Lower leg skin (tissue), 4 donors: ENCODE data around the gene HSPB3. TPM values are rescaled to one million over a fixed set of nuclear protein-coding genes. Genes with fewer than 3 reads are reported as not detected.
A peak's percentile ranks its signal among the peaks of the same experiment; 100 is the strongest.

Experiments
- DNase-seq, 2 donors: peaks; one replicate each; pipeline ENCODE4 v3.0.0-alpha.2; 2019; ENCODE audit warnings: low spot score in 2 of 2
- H3K4me3 ChIP-seq: fragments of 200-600 bp; sonication (generic); 2 replicates; pipeline ENCODE4 v1.5.1; 2017; ENCODE audit warnings: mild to moderate bottlenecking, low read depth; ENCODE audit not compliant: poor library complexity, severe bottlenecking
- POLR2A ChIP-seq, 2 donors: fragments of 450-650 bp; IDR thresholded peaks; one replicate each; pipeline ENCODE4 v1.6.1; 2016 to 2017; ENCODE audit warnings: antibody characterized with exemption in 2 of 2, mild to moderate bottlenecking in 1 of 2, moderate library complexity in 1 of 2
- WGBS, 2 donors: methylation state at CpG; one replicate each; pipeline ENCODE4 v1.1.5; 2018; 5-methylcytosine and 5-hydroxymethylcytosine counted together
- intact Hi-C: fragments of 100-400 bp; cut with DNase I; formaldehyde crosslinking; loops from one replicate; pipeline ENCODE4 v1.15.0; 2023; ENCODE audit warnings: low total_unique reads
- total RNA-seq, 4 donors: library from RNA; depleted of rRNA; stranded (reverse); fragments of >200 nt; gene quantifications; one replicate each; pipeline ENCODE4 v1.1.0, GENCODE V29; 2016
- TF ChIP-seq, protein P1 (sequence below), 3 donors: fragments of 450-650 bp; IDR thresholded peaks; one replicate each; pipeline ENCODE4 v1.5.1; 2016; ENCODE audit warnings: antibody characterized with exemption in 3 of 3, mild to moderate bottlenecking in 3 of 3, moderate library complexity in 2 of 3

The HSPB3 gene
- total RNA-seq, 4 donors from 2014 or later, result 0.49 to 1.3 (median 0.91) TPM; not detected in 1

DNA sequence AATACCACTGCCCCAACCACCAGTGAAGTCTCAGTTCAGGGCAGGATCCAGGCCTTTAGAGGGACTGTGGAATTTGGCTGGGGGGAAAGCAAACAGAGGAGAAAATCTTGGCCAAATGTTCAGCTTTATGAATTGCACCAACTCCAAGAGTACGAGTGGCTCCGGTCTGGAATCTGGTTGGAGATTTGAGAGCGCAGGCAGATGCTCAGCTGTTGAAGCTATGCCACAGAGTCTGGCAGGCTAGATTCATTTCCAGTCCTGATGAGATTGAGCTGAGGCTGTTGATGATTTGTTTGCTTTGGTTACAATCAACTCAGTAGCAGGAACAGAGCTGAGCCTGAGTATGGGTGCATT lies 9.1 kb upstream of the HSPB3 start:
- 33 to 43% methylated on average over 3 of the region's 3 CpGs for WGBS, 2 donors
- H3K4me3 ChIP-seq, result no peak overlapping the region
- TF ChIP-seq POLR2A (IDR thresholded peaks at IDR 0.05), result no peak
- TF ChIP-seq, protein P1, sequence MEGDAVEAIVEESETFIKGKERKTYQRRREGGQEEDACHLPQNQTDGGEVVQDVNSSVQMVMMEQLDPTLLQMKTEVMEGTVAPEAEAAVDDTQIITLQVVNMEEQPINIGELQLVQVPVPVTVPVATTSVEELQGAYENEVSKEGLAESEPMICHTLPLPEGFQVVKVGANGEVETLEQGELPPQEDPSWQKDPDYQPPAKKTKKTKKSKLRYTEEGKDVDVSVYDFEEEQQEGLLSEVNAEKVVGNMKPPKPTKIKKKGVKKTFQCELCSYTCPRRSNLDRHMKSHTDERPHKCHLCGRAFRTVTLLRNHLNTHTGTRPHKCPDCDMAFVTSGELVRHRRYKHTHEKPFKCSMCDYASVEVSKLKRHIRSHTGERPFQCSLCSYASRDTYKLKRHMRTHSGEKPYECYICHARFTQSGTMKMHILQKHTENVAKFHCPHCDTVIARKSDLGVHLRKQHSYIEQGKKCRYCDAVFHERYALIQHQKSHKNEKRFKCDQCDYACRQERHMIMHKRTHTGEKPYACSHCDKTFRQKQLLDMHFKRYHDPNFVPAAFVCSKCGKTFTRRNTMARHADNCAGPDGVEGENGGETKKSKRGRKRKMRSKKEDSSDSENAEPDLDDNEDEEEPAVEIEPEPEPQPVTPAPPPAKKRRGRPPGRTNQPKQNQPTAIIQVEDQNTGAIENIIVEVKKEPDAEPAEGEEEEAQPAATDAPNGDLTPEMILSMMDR (IDR thresholded peaks at IDR 0.05), result no peak
- DNase-seq, result no peak
- intact Hi-C loops, result no loop called here

DNA sequence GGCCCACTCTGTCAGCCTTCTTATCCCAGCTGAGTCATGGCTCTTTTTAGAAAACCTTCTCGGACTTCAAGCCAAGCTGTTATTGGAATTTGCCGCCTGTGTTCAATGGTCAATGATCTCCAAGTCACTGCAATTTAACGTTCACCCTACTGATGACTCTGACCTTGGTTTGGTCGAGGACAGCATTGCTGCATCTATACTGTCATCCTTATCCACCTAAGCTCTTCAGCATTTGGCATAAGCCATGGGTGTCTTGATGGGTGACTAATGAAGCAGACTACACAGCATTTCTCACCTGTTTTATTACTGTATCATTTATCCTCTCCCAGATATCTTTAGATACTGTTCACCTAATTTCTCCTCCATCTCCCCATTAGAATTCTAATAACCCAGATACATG lies 5.6 kb upstream of the HSPB3 start:
- intact Hi-C loops, result no loop called here
- no peak for DNase-seq
- WGBS, 2 donors, result 82 to 90% methylated on average over 4 of the region's 4 CpGs
- no peak for TF ChIP-seq POLR2A (IDR thresholded peaks at IDR 0.05)
- TF ChIP-seq, protein P1 (IDR thresholded peaks at IDR 0.05), result no peak
- H3K4me3 ChIP-seq, result no peak overlapping the region

DNA sequence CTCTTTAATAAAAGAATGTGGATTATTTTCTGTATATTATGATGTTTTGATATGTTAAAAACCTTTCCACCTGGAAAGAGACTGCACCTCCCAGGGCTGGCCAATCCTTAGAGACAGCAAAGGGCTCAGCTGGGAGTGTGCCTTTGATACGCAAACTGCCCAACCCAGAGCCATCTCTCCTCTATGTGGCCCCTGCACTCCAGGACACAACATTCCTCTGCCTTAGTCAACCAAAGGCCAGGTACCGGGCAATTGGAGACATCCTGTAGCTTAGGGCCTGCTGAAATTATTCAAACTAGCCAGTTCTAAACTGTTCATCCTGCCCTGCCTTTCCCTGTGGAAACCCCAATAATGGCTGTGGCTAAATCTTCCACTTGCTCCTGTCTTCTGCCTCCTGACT lies 5.0 kb upstream of the HSPB3 start:
- DNase-seq, result no peak
- intact Hi-C loops, result no loop called here

DNA sequence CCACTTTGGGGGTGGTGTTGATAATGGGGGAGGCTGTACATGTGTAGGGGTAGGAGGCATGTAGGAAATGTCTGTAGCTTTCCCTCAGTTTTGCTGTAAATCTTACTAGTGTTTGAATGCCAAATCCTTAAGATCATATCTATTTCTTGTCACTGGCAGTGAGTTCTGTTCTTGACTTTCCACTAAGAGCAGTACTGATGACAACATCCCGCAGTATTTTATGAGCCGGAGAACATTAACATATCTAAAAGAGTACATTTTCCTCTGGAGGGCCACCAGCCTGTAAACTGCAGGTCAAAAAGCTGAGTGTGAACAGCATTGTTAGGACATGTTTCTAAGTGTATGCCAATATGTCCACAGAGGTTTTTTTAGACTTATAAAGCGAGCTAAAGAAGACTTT lies 2.5 kb upstream of the HSPB3 start:
- WGBS, 2 donors, result 49 to 52% methylated on average over 3 of the region's 3 CpGs
- intact Hi-C loops, result no loop called here
- TF ChIP-seq POLR2A (IDR thresholded peaks at IDR 0.05), result no peak
- TF ChIP-seq, protein P1 (IDR thresholded peaks at IDR 0.05), result no peak
- DNase-seq, result no peak
- no peak overlapping the region for H3K4me3 ChIP-seq

More for the DNA sequence above, 5.0 kb upstream of the HSPB3 start:
- TF ChIP-seq, protein P1 (IDR thresholded peaks at IDR 0.05), result no peak
- TF ChIP-seq POLR2A (IDR thresholded peaks at IDR 0.05), result no peak
- WGBS, 2 donors, result 97 to 98% methylated on average over 2 of the region's 2 CpGs
- H3K4me3 ChIP-seq, result no peak overlapping the region

DNA sequence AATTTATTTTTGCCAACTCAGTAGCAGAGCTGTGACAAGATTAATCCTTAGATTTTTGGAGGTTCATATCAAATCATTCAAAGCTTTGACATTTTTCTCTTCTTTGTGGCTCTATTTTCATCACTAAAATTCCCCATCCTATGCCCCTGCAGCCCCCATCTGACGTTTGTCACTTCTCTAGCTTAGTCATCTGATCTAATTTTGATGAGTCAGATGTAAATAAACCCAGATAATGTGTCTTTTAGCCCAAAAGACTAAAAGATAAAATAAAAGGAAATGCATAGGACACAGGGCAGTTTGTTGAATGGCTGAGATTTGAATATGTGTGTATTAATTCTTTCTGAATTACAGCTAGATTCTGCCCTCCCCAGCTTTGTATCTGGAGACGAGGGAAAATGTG lies 897 bp upstream of the HSPB3 start:
- H3K4me3 ChIP-seq, result no peak overlapping the region
- intact Hi-C loops, result no loop called here
- no peak for TF ChIP-seq POLR2A (IDR thresholded peaks at IDR 0.05)
- TF ChIP-seq, protein P1 (IDR thresholded peaks at IDR 0.05), result no peak
- DNase-seq, result no peak
- 38 to 47% methylated on average over 2 of the region's 2 CpGs for WGBS, 2 donors

DNA sequence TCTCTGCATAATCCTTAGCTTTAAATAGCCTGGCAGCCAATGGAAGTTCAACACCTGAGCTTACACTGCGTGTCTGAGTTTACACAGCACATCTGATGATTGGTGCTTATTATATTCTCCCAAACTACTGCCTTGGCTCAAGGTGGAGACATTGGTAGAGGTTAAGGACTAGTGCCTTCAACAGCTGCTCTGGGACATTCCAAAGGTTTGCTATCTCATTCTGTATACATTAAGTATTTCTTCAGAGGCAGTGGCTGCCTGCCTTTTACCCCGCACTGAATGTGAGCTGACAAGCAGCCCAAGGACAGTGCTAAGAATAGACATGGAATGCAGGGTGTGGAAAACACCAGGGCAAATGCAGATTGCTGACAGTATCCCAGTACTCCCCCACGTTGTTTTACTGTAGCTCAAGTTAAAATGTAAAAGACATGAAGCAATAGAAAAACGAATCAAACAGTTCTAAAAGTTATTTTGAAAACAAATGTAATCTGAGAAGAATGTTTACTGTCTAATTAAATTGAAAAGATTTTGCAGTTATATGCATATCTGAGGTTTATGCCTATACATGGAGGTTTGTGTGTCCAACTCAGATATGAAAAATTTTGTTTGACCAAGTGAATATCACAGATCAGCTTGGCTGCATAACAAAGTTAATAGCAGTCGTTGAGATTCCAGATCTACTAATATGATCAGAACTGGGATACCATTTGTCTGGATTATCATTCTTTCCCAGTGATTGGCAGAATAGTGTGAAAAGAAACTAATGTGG lies 1.8 kb downstream of the HSPB3 start:
- intact Hi-C loops, result no loop called here
- WGBS, 2 donors, result 17 to 19% methylated on average over 5 of the region's 5 CpGs
- peak in 1 of 2 donors; percentile 23 for DNase-seq
- H3K4me3 ChIP-seq, result no peak overlapping the region
- TF ChIP-seq, protein P1 (IDR thresholded peaks at IDR 0.05), result no peak
- TF ChIP-seq POLR2A (IDR thresholded peaks at IDR 0.05), result no peak
